HepG2 (cell line): ENCODE measurements around the gene CST5. TPM values are rescaled to one million over a fixed set of nuclear protein-coding genes. Genes with fewer than 3 reads are reported as not detected.

Experiments
- ATAC-seq: fragments of 200-7000 bp; cut with Tn5 transposase; 3 replicates; pipeline ENCODE4 v1.9.1; 2020; ENCODE audit warnings: mild to moderate bottlenecking, moderate library complexity
- BruUV-seq: library from RNA; stranded (reverse); fragments of 400-500 nt; replicated peaks from 2 replicates; lab custom pipeline; 2021; lab: Mats Ljungman, UMichigan
- CTCF ChIA-PET: fragments of 300-600 bp; formaldehyde crosslinking; extraction: SDS; loops from one replicate; lab custom pipeline; 2021; ENCODE audit warnings: low total read pairs, inconsistent platforms, low intra/inter-chr PET ratio; lab: Yijun Ruan, JAX
- POLR2A ChIA-PET: fragments of 350-600 bp; sonication (Branson Sonifier 250); formaldehyde crosslinking; loops from one replicate; lab custom pipeline; 2020; ENCODE audit warnings: antibody characterized with exemption, inconsistent platforms; lab: Yijun Ruan, JAX
- DNase-seq: peaks from one replicate; pipeline ENCODE4 v3.0.0-alpha.2; 2015; ENCODE audit warnings: low spot score
- FAIRE-seq: peaks from 3 replicates; lab custom pipeline; 2011; peaks lifted over from hg19 to GRCh38; lab: Jason Lieb, UNC
- H2AFZ ChIP-seq: one replicate; pipeline ENCODE4 v1.6.1; 2011; ENCODE audit warnings: low read length, inconsistent platforms
- H3K27ac ChIP-seq: fragments of 300-600 bp; 3 replicates; pipeline ENCODE4 v1.8.0; 2011; ENCODE audit warnings: mixed run types, mild to moderate bottlenecking, mixed read lengths, low read length, inconsistent platforms; ENCODE audit not compliant: insufficient read depth; ENCODE audit errors: extremely low read length
- H3K27me3 ChIP-seq, 2 experiments: fragments of 200-600 bp in 1 of 2; 2 replicates in 1 of 2; 3 replicates in 1 of 2; pipeline versions ENCODE4 v1.6.0 to v1.8.0; 2011; ENCODE audit warnings: low read length in 2 of 2, mild to moderate bottlenecking in 2 of 2, moderate library complexity in 2 of 2, inconsistent platforms in 1 of 2; ENCODE audit not compliant: insufficient read depth in 2 of 2, control insufficient read depth in 1 of 2
- H3K36me3 ChIP-seq, 2 experiments: fragments of 200-600 bp in 1 of 2; replicated peaks in 1 of 2; 2 replicates in 1 of 2; 3 replicates in 1 of 2; pipeline versions ENCODE4 v1.5.1 to v1.8.0; 2011; ENCODE audit warnings: low read length in 2 of 2, inconsistent platforms in 1 of 2; ENCODE audit not compliant: insufficient read depth in 2 of 2, control insufficient read depth in 1 of 2
- H3K4me1 ChIP-seq: 2 replicates; pipeline ENCODE4 v1.5.1; 2012; ENCODE audit warnings: low read length, inconsistent platforms; ENCODE audit not compliant: insufficient read depth
- H3K4me2 ChIP-seq: 2 replicates; pipeline ENCODE4 v1.6.0; 2011; ENCODE audit warnings: low read depth, low read length, inconsistent platforms
- H3K4me3 ChIP-seq, 3 experiments: fragments of 200-600 bp in 1 of 3; sonication (generic), shearing (Covaris generic) in 1 of 3; replicated peaks in 1 of 3; 2 replicates each; pipeline ENCODE4 v1.5.1; 2011 to 2016; ENCODE audit warnings: low read length in 3 of 3, inconsistent platforms in 2 of 3, low read depth in 2 of 3, mild to moderate bottlenecking in 2 of 3, control low read depth in 1 of 3, mixed read lengths in 1 of 3; ENCODE audit not compliant: insufficient read depth in 1 of 3
- H3K79me2 ChIP-seq: one replicate; pipeline ENCODE4 v1.6.1; 2011; ENCODE audit warnings: low read length, inconsistent platforms; ENCODE audit not compliant: insufficient read depth
- H3K9ac ChIP-seq: 2 replicates; pipeline ENCODE4 v1.6.0; 2011; ENCODE audit warnings: mild to moderate bottlenecking, low read depth, low read length, inconsistent platforms; ENCODE audit not compliant: insufficient read depth
- H3K9me3 ChIP-seq: 2 replicates; pipeline ENCODE4 v1.5.1; 2012; ENCODE audit warnings: mild to moderate bottlenecking, low read length
- H4K20me1 ChIP-seq: 2 replicates; pipeline ENCODE4 v1.6.0; 2011; ENCODE audit warnings: inconsistent platforms, mild to moderate bottlenecking, low read length, moderate library complexity; ENCODE audit not compliant: insufficient read depth
- FIP1L1 ChIP-seq: fragments of 200-400 bp; formaldehyde crosslinking; IDR thresholded peaks from 2 replicates; pipeline ENCODE4 v1.6.1; 2018; ENCODE audit warnings: low read depth, mild to moderate bottlenecking, low read length, moderate library complexity, borderline replicate concordance; ENCODE audit not compliant: insufficient read depth
- ZBTB21 ChIP-seq: sonication (generic); formaldehyde crosslinking; IDR thresholded peaks from 2 replicates; pipeline ENCODE4 v1.4.0; 2020; ENCODE audit warnings: missing genetic modification reagents
- ZNF616 ChIP-seq: sonication (generic); formaldehyde crosslinking; IDR thresholded peaks from 2 replicates; pipeline ENCODE4 v1.5.0; 2020; ENCODE audit warnings: low read depth, mild to moderate bottlenecking, missing genetic modification reagents
- WGBS: methylation state at CpG from one replicate; pipeline ENCODE4 v1.1.6; 2017; ENCODE audit warnings: low lambda C conversion rate; 5-methylcytosine and 5-hydroxymethylcytosine counted together
- in situ Hi-C: cut with HindIII; loops from 2 replicates; pipeline ENCODE4 v1.10.0; 2017; ENCODE audit warnings: low pct_unique_long_range_greater_than_20kb; ENCODE audit not compliant: extremely low pct_ligation_motif_present
- intact Hi-C: fragments of 100-400 bp; cut with micrococcal nuclease; formaldehyde crosslinking; loops from one replicate; pipeline ENCODE4 v1.10.0; 2022; ENCODE audit not compliant: unreplicated experiment
- polyA plus RNA-seq, 8 experiments: library from polyadenylated mRNA; depleted of rRNA in 3 of 8; stranded (reverse) in 7 of 8; unstranded in 1 of 8; fragments of >200 nt; fragmentation: Illumina TruSeq in 4 of 8; extraction: Trizol in 4 of 8; gene quantifications; 2 replicates each; pipeline versions ENCODE4 v1.2.1 to v1.2.3, GENCODE V29; 2011 to 2016; ENCODE audit warnings: low read depth in 4 of 8, missing spikeins in 1 of 8, mixed read lengths in 1 of 8; ENCODE audit not compliant: insufficient read depth in 1 of 8
- total RNA-seq, 5 experiments: library from RNA; depleted of rRNA; stranded (reverse); fragments of >200 nt; fragmentation: Illumina TruSeq; extraction: Trizol; gene quantifications; 2 replicates each; pipeline ENCODE4 v1.2.3, GENCODE V29; 2016; ENCODE audit warnings: low read depth in 1 of 5
- TF ChIP-seq, protein P1 (sequence below): sonication (generic); formaldehyde crosslinking; IDR thresholded peaks from 2 replicates; pipeline ENCODE4 v1.5.1; 2020; ENCODE audit warnings: missing genetic modification reagents, mild to moderate bottlenecking, borderline replicate concordance
- TF ChIP-seq, protein P2 (sequence below): fragments of 450-650 bp; IDR thresholded peaks from 2 replicates; pipeline ENCODE4 v1.6.1; 2016
- TF ChIP-seq, protein P3 (sequence below), 2 experiments: sonication (generic) in 1 of 2; formaldehyde crosslinking in 1 of 2; IDR thresholded peaks; 2 replicates each; pipeline versions ENCODE4 v1.4.0 to v1.6.1; 2018 to 2020; ENCODE audit warnings: missing genetic modification reagents in 2 of 2, borderline replicate concordance in 1 of 2, low read depth in 1 of 2, mild to moderate bottlenecking in 1 of 2, missing biosample characterization in 1 of 2

The CST5 gene
- total and polyA plus RNA-seq, 2 of the 13 experiments (the other 11 are each of a cell fraction or from before 2014, with no cell fraction given) = 0.16 TPM; not detected in 1

DNA sequence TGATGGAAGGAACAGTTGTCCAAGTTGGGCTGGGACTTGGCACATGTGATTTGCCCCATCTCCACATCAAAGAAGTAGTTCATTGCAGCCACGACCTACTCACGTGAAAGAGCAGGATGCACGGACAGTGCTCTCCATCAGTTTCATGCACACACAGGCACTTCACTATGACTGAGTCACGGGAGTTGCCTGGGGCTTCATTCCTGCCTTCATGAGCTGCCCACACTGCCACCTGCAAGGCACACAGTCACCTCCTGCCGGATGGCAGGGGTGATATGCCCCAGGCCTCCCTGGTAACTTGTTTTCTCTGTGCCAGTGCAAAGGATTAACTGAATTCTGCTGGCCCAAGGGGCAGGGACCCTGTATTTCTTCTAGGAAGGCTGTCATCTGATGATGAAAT is 22.8 kb downstream of the CST5 start (continued):
- TF ChIP-seq, protein P1, sequence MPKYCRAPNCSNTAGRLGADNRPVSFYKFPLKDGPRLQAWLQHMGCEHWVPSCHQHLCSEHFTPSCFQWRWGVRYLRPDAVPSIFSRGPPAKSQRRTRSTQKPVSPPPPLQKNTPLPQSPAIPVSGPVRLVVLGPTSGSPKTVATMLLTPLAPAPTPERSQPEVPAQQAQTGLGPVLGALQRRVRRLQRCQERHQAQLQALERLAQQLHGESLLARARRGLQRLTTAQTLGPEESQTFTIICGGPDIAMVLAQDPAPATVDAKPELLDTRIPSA (CRISPR knock-in tag) = no peak
- no peak for TF ChIP-seq FIP1L1
- TF ChIP-seq ZNF616 (CRISPR knock-in tag) = no peak
- TF ChIP-seq ZBTB21 (CRISPR knock-in tag) = no peak

DNA sequence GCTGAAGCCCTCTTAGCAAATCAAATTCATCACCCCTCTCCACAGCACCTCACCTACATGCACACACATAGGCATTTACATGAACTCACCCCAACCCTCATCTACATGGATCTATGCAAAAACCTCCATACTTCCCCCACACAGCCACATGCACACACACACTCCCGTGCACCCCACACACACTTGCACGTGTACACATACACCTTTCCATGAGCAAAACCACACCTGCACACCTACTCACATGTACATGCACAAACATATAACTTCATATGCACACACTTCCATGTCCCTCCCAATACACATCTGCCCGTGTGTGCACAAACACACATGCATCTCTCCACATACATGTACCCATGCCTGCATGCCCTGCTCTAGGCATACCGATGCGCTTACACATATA is 23.3 kb downstream of the CST5 start:
- Histone ChIP-seq H3K9me3 (no peaks in the 10 kb centered on the region), H3K27me3 (peaks cover 0 to 2% of the 10 kb centered on the region in 2 experiments; a peak in 1 of 5 replicates), H3K4me2 (no peak overlapping the region), H3K36me3 (no peaks in the 10 kb centered on the region), H3K4me1 (no peaks in the 10 kb centered on the region), H2AFZ (no peak overlapping the region), H3K4me3 (no peak overlapping the region), H3K9ac (no peak overlapping the region), H4K20me1 (no peaks in the 10 kb centered on the region), H3K79me2 (no peaks in the 10 kb centered on the region), H3K27ac (no peak overlapping the region)
- ChIA-PET POLR2A (no interaction called here), CTCF (no interaction called here)
- FAIRE-seq (no peak), DNase-seq (no peak), ATAC-seq (no peak)
- intact Hi-C loops = no loop called here
- TF ChIP-seq, protein P2, sequence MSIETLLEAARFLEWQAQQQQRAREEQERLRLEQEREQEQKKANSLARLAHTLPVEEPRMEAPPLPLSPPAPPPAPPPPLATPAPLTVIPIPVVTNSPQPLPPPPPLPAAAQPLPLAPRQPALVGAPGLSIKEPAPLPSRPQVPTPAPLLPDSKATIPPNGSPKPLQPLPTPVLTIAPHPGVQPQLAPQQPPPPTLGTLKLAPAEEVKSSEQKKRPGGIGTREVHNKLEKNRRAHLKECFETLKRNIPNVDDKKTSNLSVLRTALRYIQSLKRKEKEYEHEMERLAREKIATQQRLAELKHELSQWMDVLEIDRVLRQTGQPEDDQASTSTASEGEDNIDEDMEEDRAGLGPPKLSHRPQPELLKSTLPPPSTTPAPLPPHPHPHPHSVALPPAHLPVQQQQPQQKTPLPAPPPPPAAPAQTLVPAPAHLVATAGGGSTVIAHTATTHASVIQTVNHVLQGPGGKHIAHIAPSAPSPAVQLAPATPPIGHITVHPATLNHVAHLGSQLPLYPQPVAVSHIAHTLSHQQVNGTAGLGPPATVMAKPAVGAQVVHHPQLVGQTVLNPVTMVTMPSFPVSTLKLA = peak; percentile 94
- TF ChIP-seq, protein P3, sequence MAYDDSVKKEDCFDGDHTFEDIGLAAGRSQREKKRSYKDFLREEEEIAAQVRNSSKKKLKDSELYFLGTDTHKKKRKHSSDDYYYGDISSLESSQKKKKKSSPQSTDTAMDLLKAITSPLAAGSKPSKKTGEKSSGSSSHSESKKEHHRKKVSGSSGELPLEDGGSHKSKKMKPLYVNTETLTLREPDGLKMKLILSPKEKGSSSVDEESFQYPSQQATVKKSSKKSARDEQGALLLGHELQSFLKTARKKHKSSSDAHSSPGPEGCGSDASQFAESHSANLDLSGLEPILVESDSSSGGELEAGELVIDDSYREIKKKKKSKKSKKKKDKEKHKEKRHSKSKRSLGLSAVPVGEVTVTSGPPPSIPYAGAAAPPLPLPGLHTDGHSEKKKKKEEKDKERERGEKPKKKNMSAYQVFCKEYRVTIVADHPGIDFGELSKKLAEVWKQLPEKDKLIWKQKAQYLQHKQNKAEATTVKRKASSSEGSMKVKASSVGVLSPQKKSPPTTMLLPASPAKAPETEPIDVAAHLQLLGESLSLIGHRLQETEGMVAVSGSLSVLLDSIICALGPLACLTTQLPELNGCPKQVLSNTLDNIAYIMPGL (CRISPR knock-in tag; IDR thresholded peaks at IDR 0.05; ENCODE audit: borderline replicate concordance in 1 of 2, low read depth in 1 of 2) = no peak
- BruUV-seq = no TSS peak
- 31% methylated on average over 5 of the region's 5 CpGs for WGBS
- in situ Hi-C loops = no loop called here
